Stomach (tissue), 4 donors: ENCODE results near the gene THAP5.

Source experiments
- POLR2A ChIP-seq, 4 donors: fragments of 450-650 bp; IDR thresholded peaks; one replicate each; pipeline ENCODE4 v1.6.1; 2016; ENCODE audit warnings: antibody characterized with exemption in 4 of 4, control low read depth in 2 of 4, mild to moderate bottlenecking in 1 of 4, moderate library complexity in 1 of 4
- POLR2AphosphoS5 ChIP-seq, 3 donors: sonication (generic); formaldehyde crosslinking; IDR thresholded peaks; one replicate each; pipeline ENCODE4 v1.6.1; 2016; ENCODE audit warnings: antibody characterized with exemption in 3 of 3
- TF ChIP-seq, protein P1 (sequence below), 7 experiments: fragments of 450-650 bp in 4 of 7; fragments of 200-600 bp in 3 of 7; sonication (generic) in 3 of 7; IDR thresholded peaks; one replicate each; pipeline ENCODE4 v1.5.1; 2016 to 2019; ENCODE audit warnings: antibody characterized with exemption in 7 of 7, control low read depth in 2 of 7, mild to moderate bottlenecking in 1 of 7

GRCh38 chr7:108592646-108593201, 23.2 kb upstream of the THAP5 start:
- TF ChIP-seq POLR2AphosphoS5 (IDR thresholded peaks at IDR 0.05) (no peak), POLR2A (IDR thresholded peaks at IDR 0.05) (no peak)
- TF ChIP-seq, protein P1, sequence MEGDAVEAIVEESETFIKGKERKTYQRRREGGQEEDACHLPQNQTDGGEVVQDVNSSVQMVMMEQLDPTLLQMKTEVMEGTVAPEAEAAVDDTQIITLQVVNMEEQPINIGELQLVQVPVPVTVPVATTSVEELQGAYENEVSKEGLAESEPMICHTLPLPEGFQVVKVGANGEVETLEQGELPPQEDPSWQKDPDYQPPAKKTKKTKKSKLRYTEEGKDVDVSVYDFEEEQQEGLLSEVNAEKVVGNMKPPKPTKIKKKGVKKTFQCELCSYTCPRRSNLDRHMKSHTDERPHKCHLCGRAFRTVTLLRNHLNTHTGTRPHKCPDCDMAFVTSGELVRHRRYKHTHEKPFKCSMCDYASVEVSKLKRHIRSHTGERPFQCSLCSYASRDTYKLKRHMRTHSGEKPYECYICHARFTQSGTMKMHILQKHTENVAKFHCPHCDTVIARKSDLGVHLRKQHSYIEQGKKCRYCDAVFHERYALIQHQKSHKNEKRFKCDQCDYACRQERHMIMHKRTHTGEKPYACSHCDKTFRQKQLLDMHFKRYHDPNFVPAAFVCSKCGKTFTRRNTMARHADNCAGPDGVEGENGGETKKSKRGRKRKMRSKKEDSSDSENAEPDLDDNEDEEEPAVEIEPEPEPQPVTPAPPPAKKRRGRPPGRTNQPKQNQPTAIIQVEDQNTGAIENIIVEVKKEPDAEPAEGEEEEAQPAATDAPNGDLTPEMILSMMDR (IDR thresholded peaks at IDR 0.05) = no peak
